IPS-20b (cell line): Measurements from ENCODE around the gene TMEM175.

ENCODE experiments used
- H3K27ac ChIP-seq: one replicate; pipeline ENCODE4 v1.5.1; 2013; ENCODE audit warnings: low read length
- H3K27me3 ChIP-seq: 2 replicates; pipeline ENCODE4 v1.6.1; 2013; ENCODE audit warnings: mild to moderate bottlenecking, low read length, inconsistent platforms; ENCODE audit not compliant: insufficient read depth
- H3K36me3 ChIP-seq: 2 replicates; pipeline ENCODE4 v1.6.1; 2013; ENCODE audit warnings: low read depth, mild to moderate bottlenecking, inconsistent platforms, low read length, moderate library complexity; ENCODE audit not compliant: insufficient read depth
- H3K4me1 ChIP-seq: 2 replicates; pipeline ENCODE4 v1.6.1; 2013; ENCODE audit warnings: mild to moderate bottlenecking, control low read depth, inconsistent platforms, low read length, moderate library complexity; ENCODE audit not compliant: insufficient read depth
- H3K4me3 ChIP-seq: 2 replicates; pipeline ENCODE4 v1.5.1; 2013; ENCODE audit warnings: mild to moderate bottlenecking, low read length, inconsistent platforms
- H3K9ac ChIP-seq: 2 replicates; pipeline ENCODE4 v1.6.1; 2013; ENCODE audit warnings: low read depth, mild to moderate bottlenecking, inconsistent platforms, low read length, moderate library complexity
- H3K9me3 ChIP-seq: 2 replicates; pipeline ENCODE4 v1.6.1; 2013; ENCODE audit warnings: mild to moderate bottlenecking, low read depth, low read length, inconsistent platforms; ENCODE audit not compliant: insufficient read depth

Gene TMEM175

GRCh38 chr4:890036-890695 lies 42.1 kb upstream of the TMEM175 start:
- H3K4me3 ChIP-seq = no peak overlapping the region
- no peaks in the 10 kb centered on the region for H3K27me3 ChIP-seq
- H3K4me1 ChIP-seq = no peaks in the 10 kb centered on the region
- H3K9me3 ChIP-seq = no peaks in the 10 kb centered on the region
- peaks cover 8% of the 10 kb centered on the region; the same call in 1 of the 2 replicates for H3K36me3 ChIP-seq
- no peak overlapping the region for H3K9ac ChIP-seq
- no peak overlapping the region for H3K27ac ChIP-seq

- Histone ChIP-seq H3K27ac (no peak overlapping the region), H3K9ac (no peak overlapping the region), H3K4me1 (no peaks in the 10 kb centered on the region), H3K4me3 (no peak overlapping the region), H3K36me3 (peaks cover 8% of the 10 kb centered on the region; the same call in 1 of the 2 replicates), H3K9me3 (no peaks in the 10 kb centered on the region), H3K27me3 (no peaks in the 10 kb centered on the region)
Measured at GRCh38 chr4:891747-892146, 40.5 kb upstream of the TMEM175 start.

- H3K27me3 ChIP-seq = no peaks in the 10 kb centered on the region
- no peak overlapping the region for H3K27ac ChIP-seq
- peaks cover 14% of the 10 kb centered on the region; the same call in 1 of the 2 replicates for H3K36me3 ChIP-seq
- H3K9ac ChIP-seq = no peak overlapping the region
- H3K4me3 ChIP-seq = no peak overlapping the region
- no peaks in the 10 kb centered on the region for H3K9me3 ChIP-seq
- no peaks in the 10 kb centered on the region for H3K4me1 ChIP-seq
Measured at GRCh38 chr4:892780-893179, 39.5 kb upstream of the TMEM175 start.

GRCh38 chr4:893276-893994 lies 38.8 kb upstream of the TMEM175 start:
- Histone ChIP-seq H3K9me3 (no peaks in the 10 kb centered on the region), H3K4me1 (no peaks in the 10 kb centered on the region), H3K4me3 (no peak overlapping the region), H3K27ac (no peak overlapping the region), H3K27me3 (no peaks in the 10 kb centered on the region), H3K9ac (no peak overlapping the region), H3K36me3 (peaks cover 14% of the 10 kb centered on the region; the same call in 1 of the 2 replicates)

- H3K27ac ChIP-seq = no peak overlapping the region
- no peaks in the 10 kb centered on the region for H3K4me1 ChIP-seq
- no peaks in the 10 kb centered on the region for H3K27me3 ChIP-seq
- peaks cover 8% of the 10 kb centered on the region; the same call in 1 of the 2 replicates for H3K36me3 ChIP-seq
- no peak overlapping the region for H3K9ac ChIP-seq
- H3K4me3 ChIP-seq = no peak overlapping the region
- H3K9me3 ChIP-seq = no peaks in the 10 kb centered on the region
Measured at GRCh38 chr4:893995-894705, 38.1 kb upstream of the TMEM175 start.

GRCh38 chr4:895596-895995 lies 36.7 kb upstream of the TMEM175 start:
- Histone ChIP-seq H3K4me3 (no peak overlapping the region), H3K9me3 (no peaks in the 10 kb centered on the region), H3K4me1 (no peaks in the 10 kb centered on the region), H3K9ac (no peak overlapping the region), H3K27me3 (no peaks in the 10 kb centered on the region), H3K27ac (no peak overlapping the region), H3K36me3 (peaks cover 6% of the 10 kb centered on the region; the same call in 1 of the 2 replicates)

GRCh38 chr4:896216-896615 lies 36.0 kb upstream of the TMEM175 start:
- H3K27me3 ChIP-seq = no peaks in the 10 kb centered on the region
- H3K4me3 ChIP-seq = no peak overlapping the region
- H3K4me1 ChIP-seq = no peaks in the 10 kb centered on the region
- no peak overlapping the region for H3K27ac ChIP-seq
- H3K36me3 ChIP-seq = peaks cover 6% of the 10 kb centered on the region; the same call in 1 of the 2 replicates
- no peak overlapping the region for H3K9ac ChIP-seq
- H3K9me3 ChIP-seq = no peaks in the 10 kb centered on the region

- no peak overlapping the region for H3K4me3 ChIP-seq
- H3K27ac ChIP-seq = no peak overlapping the region
- H3K9me3 ChIP-seq = no peaks in the 10 kb centered on the region
- H3K36me3 ChIP-seq = peaks cover 6% of the 10 kb centered on the region; the same call in 1 of the 2 replicates
- H3K4me1 ChIP-seq = no peaks in the 10 kb centered on the region
- no peaks in the 10 kb centered on the region for H3K27me3 ChIP-seq
- H3K9ac ChIP-seq = no peak overlapping the region
Measured at GRCh38 chr4:896630-897029, 35.6 kb upstream of the TMEM175 start.

GRCh38 chr4:898123-898522 lies 34.1 kb upstream of the TMEM175 start:
- no peaks in the 10 kb centered on the region for H3K27me3 ChIP-seq
- no peak overlapping the region for H3K27ac ChIP-seq
- 0 out of 2 replicates have a peak, but pooled peaks cover 6% of the 10 kb centered on the region for H3K36me3 ChIP-seq
- peaks cover 2% of the 10 kb centered on the region; the same call in 1 of the 2 replicates for H3K4me1 ChIP-seq
- H3K9me3 ChIP-seq = no peaks in the 10 kb centered on the region
- no peak overlapping the region for H3K4me3 ChIP-seq
- H3K9ac ChIP-seq = no peak overlapping the region

- Histone ChIP-seq H3K36me3 (0 out of 2 replicates have a peak, but pooled peaks cover 6% of the 10 kb centered on the region), H3K9ac (no peak overlapping the region), H3K4me1 (peaks cover 2% of the 10 kb centered on the region; the same call in 1 of the 2 replicates)
Measured at GRCh38 chr4:898869-899555, 33.2 kb upstream of the TMEM175 start.

GRCh38 chr4:899556-899906 lies 32.7 kb upstream of the TMEM175 start:
- no peak overlapping the region for H3K27ac ChIP-seq
- no peak overlapping the region for H3K4me3 ChIP-seq
- 0 out of 2 replicates have a peak, but pooled peaks cover 6% of the 10 kb centered on the region for H3K36me3 ChIP-seq
- H3K4me1 ChIP-seq = peaks cover 2% of the 10 kb centered on the region; the same call in 1 of the 2 replicates
- no peak overlapping the region for H3K9ac ChIP-seq
- no peaks in the 10 kb centered on the region for H3K27me3 ChIP-seq
- no peaks in the 10 kb centered on the region for H3K9me3 ChIP-seq

More at GRCh38 chr4:898869-899555, 33.2 kb upstream of the TMEM175 start:
- Histone ChIP-seq H3K27ac (no peak overlapping the region), H3K27me3 (no peaks in the 10 kb centered on the region), H3K9me3 (no peaks in the 10 kb centered on the region), H3K4me3 (no peak overlapping the region)
